ENCODE data around the gene CTNND2.

CTNND2 gene

GRCh38 chr5:11268891-11269290 lies 635.4 kb downstream of the CTNND2 start:
- no peak for DNase-seq (ENCODE audit: low read depth, low spot score)
- no peak overlapping the region for H3K4me3 ChIP-seq (ENCODE audit: insufficient read length, low read depth)
- H3K4me1 ChIP-seq (ENCODE audit: insufficient read depth, insufficient read length) = no peaks in the 10 kb centered on the region
- H3K36me3 ChIP-seq (ENCODE audit: insufficient read depth, insufficient read length, low read length) = no peaks in the 10 kb centered on the region
- H3K9me3 ChIP-seq (ENCODE audit: insufficient read depth, low read length) = no peaks in the 10 kb centered on the region
- no peak for TF ChIP-seq SUZ12 (IDR thresholded peaks at IDR 0.05; ENCODE audit: extremely low read depth, insufficient read depth, insufficient read length)
- no peak for TF ChIP-seq YY1 (IDR thresholded peaks at IDR 0.05; ENCODE audit: insufficient read depth, insufficient read length)
- TF ChIP-seq ZNF274 (IDR thresholded peaks at IDR 0.05; ENCODE audit: low read depth, low read length) = no peak
- H3K9ac ChIP-seq (ENCODE audit: insufficient read length, low read depth) = no peak overlapping the region
- no peaks in the 10 kb centered on the region for H3K27me3 ChIP-seq (ENCODE audit: insufficient read depth, insufficient read length)

- H3K4me1 ChIP-seq (ENCODE audit: insufficient read depth, insufficient read length) = no peaks in the 10 kb centered on the region
- no peaks in the 10 kb centered on the region for H3K36me3 ChIP-seq (ENCODE audit: insufficient read depth, insufficient read length, low read length)
- no peaks in the 10 kb centered on the region for H3K9me3 ChIP-seq (ENCODE audit: insufficient read depth, low read length)
- H3K9ac ChIP-seq (ENCODE audit: insufficient read length, low read depth) = no peak overlapping the region
- no peak overlapping the region for H3K4me3 ChIP-seq (ENCODE audit: insufficient read length, low read depth)
- DNase-seq (ENCODE audit: low read depth, low spot score) = no peak
- TF ChIP-seq ZNF274 (IDR thresholded peaks at IDR 0.05; ENCODE audit: low read depth, low read length) (no peak), YY1 (IDR thresholded peaks at IDR 0.05; ENCODE audit: insufficient read depth, insufficient read length) (no peak), SUZ12 (IDR thresholded peaks at IDR 0.05; ENCODE audit: extremely low read depth, insufficient read depth, insufficient read length) (no peak)
- H3K27me3 ChIP-seq (ENCODE audit: insufficient read depth, insufficient read length) = no peaks in the 10 kb centered on the region
These were observed 637.9 kb downstream of the CTNND2 start for GRCh38 chr5:11266331-11266730.

DNA sequence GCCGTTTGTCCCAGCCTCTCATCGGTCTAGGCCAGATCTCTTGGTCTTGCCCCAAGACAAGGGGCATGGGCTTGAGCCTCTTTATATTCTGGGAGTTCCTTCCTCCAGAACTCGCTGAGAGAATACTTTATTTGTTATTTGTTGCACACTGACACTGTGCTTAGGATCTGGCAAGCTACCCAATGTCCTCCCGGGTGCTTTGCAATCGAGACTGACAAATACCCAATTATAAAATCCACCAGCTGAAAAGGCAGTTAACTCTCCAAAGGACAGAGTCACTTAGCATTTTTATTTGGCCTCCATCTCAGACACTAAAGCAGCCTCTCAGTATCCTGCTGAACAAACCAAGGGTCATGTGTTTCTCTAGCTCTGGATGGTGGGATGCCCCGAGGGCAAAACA lies 643.0 kb downstream of the CTNND2 start:
- H3K36me3 ChIP-seq (ENCODE audit: insufficient read depth, insufficient read length, low read length) = no peaks in the 10 kb centered on the region
- DNase-seq (ENCODE audit: low read depth, low spot score) = no peak
- no peak overlapping the region for H3K9ac ChIP-seq (ENCODE audit: insufficient read length, low read depth)
- H3K9me3 ChIP-seq (ENCODE audit: insufficient read depth, low read length) = no peaks in the 10 kb centered on the region
- no peak overlapping the region for H3K4me3 ChIP-seq (ENCODE audit: insufficient read length, low read depth)
- no peaks in the 10 kb centered on the region for H3K4me1 ChIP-seq (ENCODE audit: insufficient read depth, insufficient read length)
- no peak for TF ChIP-seq SUZ12 (IDR thresholded peaks at IDR 0.05; ENCODE audit: extremely low read depth, insufficient read depth, insufficient read length)
- TF ChIP-seq YY1 (IDR thresholded peaks at IDR 0.05; ENCODE audit: insufficient read depth, insufficient read length) = no peak
- no peak for TF ChIP-seq ZNF274 (IDR thresholded peaks at IDR 0.05; ENCODE audit: low read depth, low read length)
- no peaks in the 10 kb centered on the region for H3K27me3 ChIP-seq (ENCODE audit: insufficient read depth, insufficient read length)

- no peak for DNase-seq (ENCODE audit: low read depth, low spot score)
- H3K27me3 ChIP-seq (ENCODE audit: insufficient read depth, insufficient read length) = no peaks in the 10 kb centered on the region
- H3K9ac ChIP-seq (ENCODE audit: insufficient read length, low read depth) = no peak overlapping the region
- no peaks in the 10 kb centered on the region for H3K9me3 ChIP-seq (ENCODE audit: insufficient read depth, low read length)
- TF ChIP-seq SUZ12 (IDR thresholded peaks at IDR 0.05; ENCODE audit: extremely low read depth, insufficient read depth, insufficient read length) (no peak), ZNF274 (IDR thresholded peaks at IDR 0.05; ENCODE audit: low read depth, low read length) (no peak), YY1 (IDR thresholded peaks at IDR 0.05; ENCODE audit: insufficient read depth, insufficient read length) (no peak)
- no peak overlapping the region for H3K4me3 ChIP-seq (ENCODE audit: insufficient read length, low read depth)
- H3K36me3 ChIP-seq (ENCODE audit: insufficient read depth, insufficient read length, low read length) = no peaks in the 10 kb centered on the region
- H3K4me1 ChIP-seq (ENCODE audit: insufficient read depth, insufficient read length) = no peaks in the 10 kb centered on the region
These were observed 646.2 kb downstream of the CTNND2 start for GRCh38 chr5:11258001-11258400.

DNA sequence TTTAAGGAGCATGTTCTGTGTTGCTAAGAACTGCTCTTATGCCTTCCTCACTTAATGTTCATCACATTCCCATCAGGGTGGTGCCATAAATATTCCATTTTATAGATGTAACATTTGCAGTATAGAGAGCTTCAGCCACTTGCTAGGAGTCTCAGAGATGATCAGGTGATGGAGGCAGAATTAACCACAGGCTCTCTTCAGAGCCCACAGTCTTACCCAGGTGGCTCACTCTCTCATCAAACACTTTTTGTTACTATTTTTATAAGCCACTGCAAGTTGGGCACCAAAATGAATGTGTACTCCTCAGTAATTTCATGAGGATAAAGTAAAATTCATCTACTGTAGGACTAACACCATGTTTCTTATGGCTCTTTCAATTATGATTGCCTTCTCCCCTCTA lies 651.7 kb downstream of the CTNND2 start:
- no peaks in the 10 kb centered on the region for H3K27me3 ChIP-seq (ENCODE audit: insufficient read depth, insufficient read length)
- H3K9ac ChIP-seq (ENCODE audit: insufficient read length, low read depth) = no peak overlapping the region
- no peaks in the 10 kb centered on the region for H3K4me1 ChIP-seq (ENCODE audit: insufficient read depth, insufficient read length)
- no peaks in the 10 kb centered on the region for H3K9me3 ChIP-seq (ENCODE audit: insufficient read depth, low read length)
- no peaks in the 10 kb centered on the region for H3K36me3 ChIP-seq (ENCODE audit: insufficient read depth, insufficient read length, low read length)
- no peak overlapping the region for H3K4me3 ChIP-seq (ENCODE audit: insufficient read length, low read depth)
- DNase-seq (ENCODE audit: low read depth, low spot score) = no peak
- TF ChIP-seq ZNF274 (IDR thresholded peaks at IDR 0.05; ENCODE audit: low read depth, low read length) (no peak), YY1 (IDR thresholded peaks at IDR 0.05; ENCODE audit: insufficient read depth, insufficient read length) (no peak), SUZ12 (IDR thresholded peaks at IDR 0.05; ENCODE audit: extremely low read depth, insufficient read depth, insufficient read length) (no peak)

- H3K4me3 ChIP-seq (ENCODE audit: insufficient read length, low read depth) = no peak overlapping the region
- H3K4me1 ChIP-seq (ENCODE audit: insufficient read depth, insufficient read length) = no peaks in the 10 kb centered on the region
- no peaks in the 10 kb centered on the region for H3K9me3 ChIP-seq (ENCODE audit: insufficient read depth, low read length)
- no peak overlapping the region for H3K9ac ChIP-seq (ENCODE audit: insufficient read length, low read depth)
- TF ChIP-seq YY1 (IDR thresholded peaks at IDR 0.05; ENCODE audit: insufficient read depth, insufficient read length) (no peak), SUZ12 (IDR thresholded peaks at IDR 0.05; ENCODE audit: extremely low read depth, insufficient read depth, insufficient read length) (no peak), ZNF274 (IDR thresholded peaks at IDR 0.05; ENCODE audit: low read depth, low read length) (no peak)
- DNase-seq (ENCODE audit: low read depth, low spot score) = no peak
- H3K27me3 ChIP-seq (ENCODE audit: insufficient read depth, insufficient read length) = no peaks in the 10 kb centered on the region
- no peaks in the 10 kb centered on the region for H3K36me3 ChIP-seq (ENCODE audit: insufficient read depth, insufficient read length, low read length)
These were observed 652.2 kb downstream of the CTNND2 start for GRCh38 chr5:11252075-11252474.

GRCh38 chr5:11251247-11251646 lies 653.0 kb downstream of the CTNND2 start:
- no peak for TF ChIP-seq ZNF274 (IDR thresholded peaks at IDR 0.05; ENCODE audit: low read depth, low read length)
- no peak for TF ChIP-seq SUZ12 (IDR thresholded peaks at IDR 0.05; ENCODE audit: extremely low read depth, insufficient read depth, insufficient read length)
- TF ChIP-seq YY1 (IDR thresholded peaks at IDR 0.05; ENCODE audit: insufficient read depth, insufficient read length) = no peak
- Histone ChIP-seq H3K4me1 (ENCODE audit: insufficient read depth, insufficient read length) (no peaks in the 10 kb centered on the region), H3K4me3 (ENCODE audit: insufficient read length, low read depth) (no peak overlapping the region), H3K9me3 (ENCODE audit: insufficient read depth, low read length) (no peaks in the 10 kb centered on the region), H3K27me3 (ENCODE audit: insufficient read depth, insufficient read length) (no peaks in the 10 kb centered on the region), H3K9ac (ENCODE audit: insufficient read length, low read depth) (no peak overlapping the region), H3K36me3 (ENCODE audit: insufficient read depth, insufficient read length, low read length) (no peaks in the 10 kb centered on the region)
- DNase-seq (ENCODE audit: low read depth, low spot score) = no peak

DNA sequence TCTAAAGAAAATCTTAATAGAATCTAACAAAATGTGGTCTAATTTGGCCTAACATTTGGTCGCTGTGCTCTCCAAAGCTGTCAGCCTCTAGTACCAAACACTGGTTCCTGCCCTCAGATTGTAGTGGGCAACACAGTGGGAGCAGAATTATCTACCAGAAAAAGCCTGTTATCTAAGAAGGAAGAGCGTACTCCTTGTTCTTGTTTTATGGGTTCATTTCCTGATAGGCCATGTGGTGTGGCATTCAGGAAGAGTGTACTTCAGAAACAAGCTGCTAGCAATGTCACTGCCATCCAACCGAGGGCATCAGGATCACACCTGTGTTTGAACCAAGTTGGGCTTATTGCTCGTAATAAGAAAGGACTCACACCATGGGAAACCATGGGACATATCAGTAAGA lies 655.3 kb downstream of the CTNND2 start:
- TF ChIP-seq ZNF274 (IDR thresholded peaks at IDR 0.05; ENCODE audit: low read depth, low read length) (no peak), YY1 (IDR thresholded peaks at IDR 0.05; ENCODE audit: insufficient read depth, insufficient read length) (no peak), SUZ12 (IDR thresholded peaks at IDR 0.05; ENCODE audit: extremely low read depth, insufficient read depth, insufficient read length) (no peak)
- no peak overlapping the region for H3K9ac ChIP-seq (ENCODE audit: insufficient read length, low read depth)
- H3K9me3 ChIP-seq (ENCODE audit: insufficient read depth, low read length) = no peaks in the 10 kb centered on the region
- H3K4me1 ChIP-seq (ENCODE audit: insufficient read depth, insufficient read length) = no peaks in the 10 kb centered on the region
- DNase-seq (ENCODE audit: low read depth, low spot score) = no peak
- no peaks in the 10 kb centered on the region for H3K36me3 ChIP-seq (ENCODE audit: insufficient read depth, insufficient read length, low read length)
- no peaks in the 10 kb centered on the region for H3K27me3 ChIP-seq (ENCODE audit: insufficient read depth, insufficient read length)
- H3K4me3 ChIP-seq (ENCODE audit: insufficient read length, low read depth) = no peak overlapping the region
